Activated CD4-positive, alpha-beta memory T cell treated with anti-CD3 and anti-CD28 coated beads, Interleukin-2, amount 10 ng/mL, durations not matched to agents 7 days and 5 days (primary cell): ENCODE results near the gene XKR8. TPM values are rescaled to one million over a fixed set of nuclear protein-coding genes. Genes with fewer than 3 reads are reported as not detected.

Experiments
- CTCF ChIA-PET: fragments of 350-600 bp; sonication (Branson Sonifier 250); formaldehyde crosslinking; loops from one replicate; lab custom pipeline; 2021; ENCODE audit warnings: antibody characterized with exemption, inconsistent platforms; lab: Charles Lee
- POLR2A ChIA-PET: fragments of 350-600 bp; sonication (Branson Sonifier 250); formaldehyde crosslinking; loops from one replicate; lab custom pipeline; 2021; ENCODE audit warnings: antibody characterized with exemption; lab: Charles Lee
- DNase-seq: peaks from one replicate; pipeline ENCODE4 v3.0.0-alpha.2; 2020
- H3K27ac Mint-ChIP-seq: one replicate; pipeline ENCODE4 v1.8.0; 2021; ENCODE audit warnings: mild to moderate bottlenecking, mixed read lengths
- H3K27me3 Mint-ChIP-seq: one replicate; pipeline ENCODE4 v1.8.0; 2021; ENCODE audit warnings: mixed read lengths
- H3K36me3 Mint-ChIP-seq: one replicate; pipeline ENCODE4 v1.8.0; 2021; ENCODE audit warnings: low read depth, mixed read lengths
- H3K4me1 Mint-ChIP-seq: one replicate; pipeline ENCODE4 v1.8.0; 2021; ENCODE audit warnings: mixed read lengths
- H3K4me3 Mint-ChIP-seq: one replicate; pipeline ENCODE4 v1.8.0; 2021; ENCODE audit warnings: mild to moderate bottlenecking, mixed read lengths
- H3K9me3 Mint-ChIP-seq: one replicate; pipeline ENCODE4 v1.8.0; 2021; ENCODE audit warnings: mixed read lengths
- total RNA-seq, 2 experiments: library from RNA; stranded (reverse); gene quantifications; one replicate each; pipeline ENCODE4 v1.2.3, GENCODE V29; 2021

XKR8 gene
- total RNA-seq: 1 to 10 TPM; 7.9 to 10.0 TPM

- no peaks in the 10 kb centered on the region for H3K27me3 Mint-ChIP-seq
- POLR2A ChIA-PET: interaction anchor here (0.6 to 6.9 kb wide), 15 partner anchors 8 to 1162 kb away, joined by 3 to 50 read pairs (median 3); partner anchors contain the start of genes EYA3 and SMPDL3B
- peaks cover 38% of the 10 kb centered on the region for H3K4me1 Mint-ChIP-seq
- peak within 1 kb of the TSS; percentile 80 for H3K4me3 Mint-ChIP-seq
- H3K27ac Mint-ChIP-seq: peak within 1 kb of the TSS; percentile 77
- peaks cover 8% of the 10 kb centered on the region for H3K36me3 Mint-ChIP-seq
- peak; percentile 89 for DNase-seq
- H3K9me3 Mint-ChIP-seq: no peaks in the 10 kb centered on the region
- CTCF ChIA-PET: interaction anchor here (0.8 to 1.5 kb wide), 7 partner anchors 9 to 20 kb away, joined by 3 to 5 read pairs (median 3); no protein-coding TSS in a partner anchor
Observed at GRCh38 chr1:27959792-27960603, at the start of gene XKR8. TSS of gene XKR8 (plus strand) at chr1:27959973. CDS start at chr1:27960070, 97 bp downstream.

- peaks cover 33% of the 10 kb centered on the region for H3K4me1 Mint-ChIP-seq
- H3K27ac Mint-ChIP-seq: peak overlapping the region; percentile 88
- peaks cover 3% of the 10 kb centered on the region for H3K27me3 Mint-ChIP-seq
- CTCF ChIA-PET: interaction anchor here (0.6 to 0.7 kb wide), 3 partner anchors 20 to 143 kb away, joined by 3 to 4 read pairs (median 3); no protein-coding TSS in a partner anchor
- POLR2A ChIA-PET: interaction anchor here (1.1 kb wide), 1 partner anchor 18 kb away, joined by 3 read pairs; no protein-coding TSS in a partner anchor
- peak overlapping the region; percentile 59 for H3K4me3 Mint-ChIP-seq
- H3K9me3 Mint-ChIP-seq: peaks cover 3% of the 10 kb centered on the region
- peaks cover 47% of the 10 kb centered on the region for H3K36me3 Mint-ChIP-seq
- no peak for DNase-seq
Observed at GRCh38 chr1:27912429-27912828, 47.3 kb upstream of the XKR8 start.

GRCh38 chr1:27915082-27915575, 44.6 kb upstream of the XKR8 start:
- Mint-ChIP-seq H3K9me3 (peaks cover 3% of the 10 kb centered on the region), H3K27ac (peak overlapping the region; percentile 97), H3K4me3 (peak overlapping the region; percentile 97), H3K4me1 (peaks cover 31% of the 10 kb centered on the region), H3K27me3 (peaks cover 17% of the 10 kb centered on the region), H3K36me3 (peaks cover 31% of the 10 kb centered on the region)
- ChIA-PET CTCF (no interaction called here), POLR2A (interaction anchor here (1.1 kb wide), 1 partner anchor 17 kb away, joined by 3 read pairs; no protein-coding TSS in a partner anchor)
- no peak for DNase-seq

- Mint-ChIP-seq H3K27me3 (peaks cover 22% of the 10 kb centered on the region), H3K36me3 (no peaks in the 10 kb centered on the region), H3K4me1 (no peaks in the 10 kb centered on the region), H3K27ac (no peak overlapping the region), H3K4me3 (no peak overlapping the region), H3K9me3 (no peaks in the 10 kb centered on the region)
- DNase-seq: no peak
- ChIA-PET POLR2A (no interaction called here), CTCF (interaction anchor here (0.8 kb wide), 1 partner anchor 52 kb away, joined by 3 read pairs; no protein-coding TSS in a partner anchor)
Observed at GRCh38 chr1:27922272-27922671, 37.5 kb upstream of the XKR8 start.

GRCh38 chr1:27928216-27928954, 31.4 kb upstream of the XKR8 start:
- Mint-ChIP-seq H3K27ac (no peak overlapping the region), H3K36me3 (peaks cover 2% of the 10 kb centered on the region), H3K4me1 (peaks cover 24% of the 10 kb centered on the region), H3K9me3 (no peaks in the 10 kb centered on the region), H3K27me3 (peaks cover 12% of the 10 kb centered on the region), H3K4me3 (no peak overlapping the region)
- CTCF ChIA-PET: interaction anchor here (0.6 to 4.6 kb wide), 3 partner anchors 12 to 175 kb away, joined by 3 to 22 read pairs (median 3); no protein-coding TSS in a partner anchor
- POLR2A ChIA-PET: interaction anchor here (0.6 kb wide), 1 partner anchor 59 kb away, joined by 3 read pairs; no protein-coding TSS in a partner anchor
- no peak for DNase-seq

GRCh38 chr1:27931184-27931583, 28.6 kb upstream of the XKR8 start:
- H3K27ac Mint-ChIP-seq: peak overlapping the region; percentile 29
- ChIA-PET POLR2A (interaction anchor here (1.2 to 1.4 kb wide), 2 partner anchors 12 to 14 kb away, joined by 3 to 4 read pairs; no protein-coding TSS in a partner anchor), CTCF (interaction anchor here (1.4 to 4.6 kb wide), 3 partner anchors 9 to 20 kb away, joined by 3 to 22 read pairs (median 5); no protein-coding TSS in a partner anchor)
- DNase-seq: peak; percentile 28
- H3K27me3 Mint-ChIP-seq: peaks cover 22% of the 10 kb centered on the region
- no peaks in the 10 kb centered on the region for H3K9me3 Mint-ChIP-seq
- H3K4me1 Mint-ChIP-seq: peaks cover 37% of the 10 kb centered on the region
- H3K4me3 Mint-ChIP-seq: no peak overlapping the region
- H3K36me3 Mint-ChIP-seq: peaks cover 2% of the 10 kb centered on the region

- H3K36me3 Mint-ChIP-seq: peaks cover 2% of the 10 kb centered on the region
- DNase-seq: no peak
- ChIA-PET CTCF (interaction anchor here (1.4 to 4.6 kb wide), 3 partner anchors 8 to 20 kb away, joined by 3 to 22 read pairs (median 5); no protein-coding TSS in a partner anchor), POLR2A (interaction anchor here (0.7 to 1.4 kb wide), 3 partner anchors 12 to 267 kb away, joined by 3 to 4 read pairs (median 3); no protein-coding TSS in a partner anchor)
- peaks cover 20% of the 10 kb centered on the region for H3K27me3 Mint-ChIP-seq
- H3K4me3 Mint-ChIP-seq: no peak overlapping the region
- no peaks in the 10 kb centered on the region for H3K9me3 Mint-ChIP-seq
- no peak overlapping the region for H3K27ac Mint-ChIP-seq
- H3K4me1 Mint-ChIP-seq: peaks cover 37% of the 10 kb centered on the region
Observed at GRCh38 chr1:27931759-27932158, 28.0 kb upstream of the XKR8 start.

- ChIA-PET POLR2A (interaction anchor here (0.6 to 1.3 kb wide), 2 partner anchors 25 to 264 kb away, joined by 3 read pairs; partner anchors contain the start of gene XKR8), CTCF (no interaction called here)
- peaks cover 2% of the 10 kb centered on the region for H3K36me3 Mint-ChIP-seq
- peaks cover 20% of the 10 kb centered on the region for H3K27me3 Mint-ChIP-seq
- peak within 1 kb of the TSS; percentile 25 for H3K4me3 Mint-ChIP-seq
- DNase-seq: no peak
- H3K9me3 Mint-ChIP-seq: no peaks in the 10 kb centered on the region
- H3K4me1 Mint-ChIP-seq: peaks cover 47% of the 10 kb centered on the region
- peak within 1 kb of the TSS; percentile 16 for H3K27ac Mint-ChIP-seq
Observed at GRCh38 chr1:27934818-27935549, 24.8 kb upstream of the XKR8 start, which contains the start of gene SMPDL3B. TSS of gene SMPDL3B (plus strand) at chr1:27935000. CDS start at chr1:27935184, 184 bp downstream.

- ChIA-PET POLR2A (interaction anchor here (1.3 kb wide), 1 partner anchor 24 kb away, joined by 3 read pairs; the partner anchor contains the start of gene XKR8), CTCF (no interaction called here)
- peaks cover 2% of the 10 kb centered on the region for H3K36me3 Mint-ChIP-seq
- no peaks in the 10 kb centered on the region for H3K9me3 Mint-ChIP-seq
- DNase-seq: no peak
- no peak overlapping the region for H3K4me3 Mint-ChIP-seq
- no peak overlapping the region for H3K27ac Mint-ChIP-seq
- peaks cover 51% of the 10 kb centered on the region for H3K4me1 Mint-ChIP-seq
- H3K27me3 Mint-ChIP-seq: peaks cover 20% of the 10 kb centered on the region
Observed at GRCh38 chr1:27935721-27936120, 24.1 kb upstream of the XKR8 start.

- H3K36me3 Mint-ChIP-seq: peaks cover 2% of the 10 kb centered on the region
- peaks cover 49% of the 10 kb centered on the region for H3K4me1 Mint-ChIP-seq
- CTCF ChIA-PET: no interaction called here
- no peaks in the 10 kb centered on the region for H3K9me3 Mint-ChIP-seq
- DNase-seq: no peak
- H3K27ac Mint-ChIP-seq: no peak overlapping the region
- peaks cover 20% of the 10 kb centered on the region for H3K27me3 Mint-ChIP-seq
- POLR2A ChIA-PET: no interaction called here
- H3K4me3 Mint-ChIP-seq: no peak overlapping the region
Observed at GRCh38 chr1:27936370-27936769, 23.4 kb upstream of the XKR8 start.

GRCh38 chr1:27937524-27937836, 22.3 kb upstream of the XKR8 start:
- DNase-seq: no peak
- POLR2A ChIA-PET: interaction anchor here (1.5 kb wide), 1 partner anchor 12 kb away, joined by 3 read pairs; no protein-coding TSS in a partner anchor
- CTCF ChIA-PET: interaction anchor here (0.6 to 1.6 kb wide), 3 partner anchors 42 to 114 kb away, joined by 3 to 4 read pairs (median 4); no protein-coding TSS in a partner anchor
- H3K27ac Mint-ChIP-seq: no peak overlapping the region
- no peak overlapping the region for H3K4me3 Mint-ChIP-seq
- H3K9me3 Mint-ChIP-seq: no peaks in the 10 kb centered on the region
- H3K27me3 Mint-ChIP-seq: peaks cover 16% of the 10 kb centered on the region
- peaks cover 46% of the 10 kb centered on the region for H3K4me1 Mint-ChIP-seq
- H3K36me3 Mint-ChIP-seq: peaks cover 2% of the 10 kb centered on the region
